HepG2 (cell line): ENCODE data around the gene ECD. TPM values are rescaled to one million over a fixed set of nuclear protein-coding genes. Genes with fewer than 3 reads are reported as not detected.

Experiments
- DNMT3B ChIP-seq: conservative IDR thresholded peaks from 2 replicates; pipeline ENCODE4 v1.6.1; 2016; ENCODE audit warnings: missing biosample characterization, control low read depth
- GTF3A ChIP-seq: sonication (generic); formaldehyde crosslinking; conservative IDR thresholded peaks from 2 replicates; pipeline ENCODE4 v1.4.0; 2020; ENCODE audit warnings: mild to moderate bottlenecking, missing genetic modification reagents
- HCFC1 ChIP-seq: fragments of 150-350 bp; IDR thresholded peaks from 2 replicates; pipeline ENCODE4 v1.6.1; 2014; ENCODE audit warnings: low read depth, low read length
- HOXA9 ChIP-seq: sonication (generic); formaldehyde crosslinking; IDR thresholded peaks from 2 replicates; pipeline ENCODE4 v1.8.1; 2022; ENCODE audit warnings: missing genetic modification reagents, mild to moderate bottlenecking, moderate library complexity, borderline replicate concordance
- NCOA5 ChIP-seq: sonication (generic); formaldehyde crosslinking; IDR thresholded peaks from 2 replicates; pipeline ENCODE4 v1.4.0; 2020; ENCODE audit warnings: missing genetic modification reagents
- PHF8 ChIP-seq: sonication (generic); formaldehyde crosslinking; IDR thresholded peaks from 2 replicates; pipeline ENCODE4 v1.5.0; 2020; ENCODE audit warnings: missing genetic modification reagents
- RAD21 ChIP-seq: fragments of 450-650 bp; formaldehyde crosslinking; IDR thresholded peaks from 2 replicates; pipeline ENCODE4 v1.5.0; 2020; ENCODE audit warnings: mild to moderate bottlenecking
- ZEB1 ChIP-seq: IDR thresholded peaks from 2 replicates; pipeline ENCODE4 v1.6.1; 2012; ENCODE audit warnings: mild to moderate bottlenecking, low read depth, inconsistent platforms; ENCODE audit not compliant: insufficient replicate concordance
- ZMAT3 ChIP-seq: sonication (generic); formaldehyde crosslinking; conservative IDR thresholded peaks from 2 replicates; pipeline ENCODE4 v1.7.0; 2021; ENCODE audit warnings: missing genetic modification reagents
- ZNF136 ChIP-seq: sonication (generic); formaldehyde crosslinking; IDR thresholded peaks from 2 replicates; pipeline ENCODE4 v1.8.1; 2022; ENCODE audit warnings: low read depth, mild to moderate bottlenecking, moderate library complexity, missing genetic modification reagents
- ZNF292 ChIP-seq: sonication (generic); formaldehyde crosslinking; IDR thresholded peaks from 2 replicates; pipeline ENCODE4 v1.8.1; 2022; ENCODE audit warnings: mild to moderate bottlenecking, low read depth, missing genetic modification reagents, borderline replicate concordance
- ZNF296 ChIP-seq: sonication (generic); formaldehyde crosslinking; conservative IDR thresholded peaks from 2 replicates; pipeline ENCODE4 v1.5.0; 2020; ENCODE audit warnings: mild to moderate bottlenecking, missing genetic modification reagents
- ZNF354B ChIP-seq: sonication (generic); formaldehyde crosslinking; IDR thresholded peaks from 2 replicates; pipeline ENCODE4 v1.8.0; 2022; ENCODE audit warnings: mild to moderate bottlenecking, missing genetic modification reagents
- ZNF362 ChIP-seq: sonication (generic); formaldehyde crosslinking; IDR thresholded peaks from 2 replicates; pipeline ENCODE4 v1.4.0; 2020; ENCODE audit warnings: missing genetic modification reagents, mild to moderate bottlenecking, borderline replicate concordance
- ZNF782 ChIP-seq: sonication (generic); formaldehyde crosslinking; IDR thresholded peaks from 2 replicates; pipeline ENCODE4 v1.4.0; 2020; ENCODE audit warnings: missing genetic modification reagents, mild to moderate bottlenecking, borderline replicate concordance
- ZNF792 ChIP-seq: IDR thresholded peaks from 2 replicates; pipeline ENCODE4 v1.6.1; 2016
- polyA plus RNA-seq, 8 experiments: library from polyadenylated mRNA; depleted of rRNA in 3 of 8; stranded (reverse) in 7 of 8; unstranded in 1 of 8; fragments of >200 nt; fragmentation: Illumina TruSeq in 4 of 8; extraction: Trizol in 4 of 8; gene quantifications; 2 replicates each; pipeline versions ENCODE4 v1.2.1 to v1.2.3, GENCODE V29; 2011 to 2016; ENCODE audit warnings: low read depth in 4 of 8, missing spikeins in 1 of 8, mixed read lengths in 1 of 8; ENCODE audit not compliant: insufficient read depth in 1 of 8
- total RNA-seq, 5 experiments: library from RNA; depleted of rRNA; stranded (reverse); fragments of >200 nt; fragmentation: Illumina TruSeq; extraction: Trizol; gene quantifications; 2 replicates each; pipeline ENCODE4 v1.2.3, GENCODE V29; 2016; ENCODE audit warnings: low read depth in 1 of 5
- TF ChIP-seq, protein P1 (sequence below): IDR thresholded peaks from 2 replicates; pipeline ENCODE4 v1.6.1; 2016; ENCODE audit warnings: low read depth, control low read depth
- TF ChIP-seq, protein P2 (sequence below): fragments of 450-650 bp; IDR thresholded peaks from 2 replicates; pipeline ENCODE4 v1.6.1; 2016
- TF ChIP-seq, protein P3 (sequence below): sonication (generic); formaldehyde crosslinking; IDR thresholded peaks from 2 replicates; pipeline ENCODE4 v1.8.0; 2022; ENCODE audit warnings: missing genetic modification reagents, mild to moderate bottlenecking, borderline replicate concordance
- TF ChIP-seq, protein P4 (sequence below): sonication (generic); formaldehyde crosslinking; IDR thresholded peaks from 2 replicates; pipeline ENCODE4 v1.9.0; 2021; ENCODE audit warnings: missing genetic modification reagents, borderline replicate concordance
- TF ChIP-seq, protein P5 (sequence below): sonication (generic); formaldehyde crosslinking; conservative IDR thresholded peaks from 2 replicates; pipeline ENCODE4 v1.8.0; 2022; ENCODE audit warnings: mild to moderate bottlenecking, moderate library complexity, missing genetic modification reagents

Gene ECD
- total and polyA plus RNA-seq, 2 of the 13 experiments (the other 11 are each of a cell fraction or from before 2014, with no cell fraction given) = 21.5 to 27.6 TPM

GRCh38 chr10:73167783-73168464 lies at the start of gene ECD, which contains the start of gene FAM149B1 (continued):
- TF ChIP-seq PHF8 (CRISPR knock-in tag) (peak; percentile 89), HOXA9 (CRISPR knock-in tag) (no peak), GTF3A (0 out of 2 replicates have a peak, but pooled peaks have one; percentile 28), ZNF792 (no peak), ZNF292 (CRISPR knock-in tag) (peak; percentile 66; the same call in 1 of the 2 replicates), ZMAT3 (CRISPR knock-in tag) (0 out of 2 replicates have a peak, but pooled peaks have one; percentile 27), ZNF782 (CRISPR knock-in tag) (no peak), DNMT3B (no peak), ZNF136 (CRISPR knock-in tag) (no peak), RAD21 (peak; percentile 65; the same call in 1 of the 2 replicates), ZNF296 (CRISPR knock-in tag) (no peak), ZNF354B (CRISPR knock-in tag) (0 out of 2 replicates have a peak, but pooled peaks have one; percentile 39), ZNF362 (CRISPR knock-in tag) (peak; percentile 47; the same call in 1 of the 2 replicates), ZEB1 (no peak), NCOA5 (no peak), HCFC1 (peak; percentile 89)
- TF ChIP-seq, protein P1, sequence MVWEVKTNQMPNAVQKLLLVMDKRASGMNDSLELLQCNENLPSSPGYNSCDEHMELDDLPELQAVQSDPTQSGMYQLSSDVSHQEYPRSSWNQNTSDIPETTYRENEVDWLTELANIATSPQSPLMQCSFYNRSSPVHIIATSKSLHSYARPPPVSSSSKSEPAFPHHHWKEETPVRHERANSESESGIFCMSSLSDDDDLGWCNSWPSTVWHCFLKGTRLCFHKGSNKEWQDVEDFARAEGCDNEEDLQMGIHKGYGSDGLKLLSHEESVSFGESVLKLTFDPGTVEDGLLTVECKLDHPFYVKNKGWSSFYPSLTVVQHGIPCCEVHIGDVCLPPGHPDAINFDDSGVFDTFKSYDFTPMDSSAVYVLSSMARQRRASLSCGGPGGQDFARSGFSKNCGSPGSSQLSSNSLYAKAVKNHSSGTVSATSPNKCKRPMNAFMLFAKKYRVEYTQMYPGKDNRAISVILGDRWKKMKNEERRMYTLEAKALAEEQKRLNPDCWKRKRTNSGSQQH = no peak; the same call in 1 of the 2 replicates
- TF ChIP-seq, protein P2, sequence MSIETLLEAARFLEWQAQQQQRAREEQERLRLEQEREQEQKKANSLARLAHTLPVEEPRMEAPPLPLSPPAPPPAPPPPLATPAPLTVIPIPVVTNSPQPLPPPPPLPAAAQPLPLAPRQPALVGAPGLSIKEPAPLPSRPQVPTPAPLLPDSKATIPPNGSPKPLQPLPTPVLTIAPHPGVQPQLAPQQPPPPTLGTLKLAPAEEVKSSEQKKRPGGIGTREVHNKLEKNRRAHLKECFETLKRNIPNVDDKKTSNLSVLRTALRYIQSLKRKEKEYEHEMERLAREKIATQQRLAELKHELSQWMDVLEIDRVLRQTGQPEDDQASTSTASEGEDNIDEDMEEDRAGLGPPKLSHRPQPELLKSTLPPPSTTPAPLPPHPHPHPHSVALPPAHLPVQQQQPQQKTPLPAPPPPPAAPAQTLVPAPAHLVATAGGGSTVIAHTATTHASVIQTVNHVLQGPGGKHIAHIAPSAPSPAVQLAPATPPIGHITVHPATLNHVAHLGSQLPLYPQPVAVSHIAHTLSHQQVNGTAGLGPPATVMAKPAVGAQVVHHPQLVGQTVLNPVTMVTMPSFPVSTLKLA = no peak
- TF ChIP-seq, protein P3, sequence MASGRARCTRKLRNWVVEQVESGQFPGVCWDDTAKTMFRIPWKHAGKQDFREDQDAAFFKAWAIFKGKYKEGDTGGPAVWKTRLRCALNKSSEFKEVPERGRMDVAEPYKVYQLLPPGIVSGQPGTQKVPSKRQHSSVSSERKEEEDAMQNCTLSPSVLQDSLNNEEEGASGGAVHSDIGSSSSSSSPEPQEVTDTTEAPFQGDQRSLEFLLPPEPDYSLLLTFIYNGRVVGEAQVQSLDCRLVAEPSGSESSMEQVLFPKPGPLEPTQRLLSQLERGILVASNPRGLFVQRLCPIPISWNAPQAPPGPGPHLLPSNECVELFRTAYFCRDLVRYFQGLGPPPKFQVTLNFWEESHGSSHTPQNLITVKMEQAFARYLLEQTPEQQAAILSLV (CRISPR knock-in tag) = peak; percentile 62; the same call in 1 of the 2 replicates
- TF ChIP-seq, protein P4, sequence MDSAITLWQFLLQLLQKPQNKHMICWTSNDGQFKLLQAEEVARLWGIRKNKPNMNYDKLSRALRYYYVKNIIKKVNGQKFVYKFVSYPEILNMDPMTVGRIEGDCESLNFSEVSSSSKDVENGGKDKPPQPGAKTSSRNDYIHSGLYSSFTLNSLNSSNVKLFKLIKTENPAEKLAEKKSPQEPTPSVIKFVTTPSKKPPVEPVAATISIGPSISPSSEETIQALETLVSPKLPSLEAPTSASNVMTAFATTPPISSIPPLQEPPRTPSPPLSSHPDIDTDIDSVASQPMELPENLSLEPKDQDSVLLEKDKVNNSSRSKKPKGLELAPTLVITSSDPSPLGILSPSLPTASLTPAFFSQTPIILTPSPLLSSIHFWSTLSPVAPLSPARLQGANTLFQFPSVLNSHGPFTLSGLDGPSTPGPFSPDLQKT (CRISPR knock-in tag) = no peak
- TF ChIP-seq, protein P5, sequence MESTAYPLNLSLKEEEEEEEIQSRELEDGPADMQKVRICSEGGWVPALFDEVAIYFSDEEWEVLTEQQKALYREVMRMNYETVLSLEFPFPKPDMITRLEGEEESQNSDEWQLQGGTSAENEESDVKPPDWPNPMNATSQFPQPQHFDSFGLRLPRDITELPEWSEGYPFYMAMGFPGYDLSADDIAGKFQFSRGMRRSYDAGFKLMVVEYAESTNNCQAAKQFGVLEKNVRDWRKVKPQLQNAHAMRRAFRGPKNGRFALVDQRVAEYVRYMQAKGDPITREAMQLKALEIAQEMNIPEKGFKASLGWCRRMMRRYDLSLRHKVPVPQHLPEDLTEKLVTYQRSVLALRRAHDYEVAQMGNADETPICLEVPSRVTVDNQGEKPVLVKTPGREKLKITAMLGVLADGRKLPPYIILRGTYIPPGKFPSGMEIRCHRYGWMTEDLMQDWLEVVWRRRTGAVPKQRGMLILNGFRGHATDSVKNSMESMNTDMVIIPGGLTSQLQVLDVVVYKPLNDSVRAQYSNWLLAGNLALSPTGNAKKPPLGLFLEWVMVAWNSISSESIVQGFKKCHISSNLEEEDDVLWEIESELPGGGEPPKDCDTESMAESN (CRISPR knock-in tag) = no peak; the same call in 1 of the 2 replicates
